SKM-1 (cell line): ENCODE data around the gene PHF21A.

ENCODE experiments used
- DNase-seq: peaks from one replicate; lab custom pipeline; 2025; ENCODE audit not compliant: unreplicated experiment; lab: John Stamatoyannopoulos, UW

PHF21A gene

GRCh38 chr11:45922425-45923082 is 198.7 kb downstream of the PHF21A start, which contains the start of gene LARGE2:
Gene LARGE2 (plus strand): TSS chr11:45922656. CDS start chr11:45922883, 227 bp downstream.
- no peak for DNase-seq

GRCh38 chr11:45921561-45922424 is 199.5 kb downstream of the PHF21A start:
- no peak for DNase-seq

- DNase-seq = no peak
Measured at GRCh38 chr11:45920531-45921477, 200.4 kb downstream of the PHF21A start.

- DNase-seq = no peak
Measured at GRCh38 chr11:45919806-45920530, 201.3 kb downstream of the PHF21A start.

GRCh38 chr11:45918962-45919675 is 202.1 kb downstream of the PHF21A start:
- no peak for DNase-seq

GRCh38 chr11:45918331-45918941 is 202.8 kb downstream of the PHF21A start:
- DNase-seq = peak; percentile 46

- peak; percentile 98 for DNase-seq
Measured at GRCh38 chr11:45917623-45918330, 203.5 kb downstream of the PHF21A start, which contains the start of gene PEX16. Gene PEX16 (minus strand): TSS chr11:45917877. CDS start chr11:45917811, 66 bp downstream.

- DNase-seq = no peak
Measured at GRCh38 chr11:45917286-45917622, 204.0 kb downstream of the PHF21A start.

GRCh38 chr11:45915446-45915845 is 205.8 kb downstream of the PHF21A start:
- DNase-seq = no peak

GRCh38 chr11:45913942-45914635 is 207.2 kb downstream of the PHF21A start:
- no peak for DNase-seq

- DNase-seq = no peak
Measured at GRCh38 chr11:45913514-45913913, 207.7 kb downstream of the PHF21A start.

- DNase-seq = no peak
Measured at GRCh38 chr11:45910623-45911022, 210.6 kb downstream of the PHF21A start.

- DNase-seq = no peak
Measured at GRCh38 chr11:45909594-45910475, 211.4 kb downstream of the PHF21A start.

- no peak for DNase-seq
Measured at GRCh38 chr11:45907911-45908370, 213.3 kb downstream of the PHF21A start.

- no peak for DNase-seq
Measured at GRCh38 chr11:45906965-45907611, 214.2 kb downstream of the PHF21A start, which contains the start of gene FREY1. Gene FREY1 (minus strand): TSS chr11:45907271. CDS start chr11:45907245, 26 bp downstream.

GRCh38 chr11:45906096-45906682 is 215.1 kb downstream of the PHF21A start:
- no peak for DNase-seq
